GM18909 (cell line): ENCODE measurements around the gene FLT4.

Source experiments
- ATAC-seq: cut with Tn5 transposase; IDR thresholded peaks from one replicate; pipeline ENCODE4 v1.9.1; 2021; ENCODE audit warnings: mild to moderate bottlenecking; ENCODE audit not compliant: unreplicated experiment, poor library complexity

Gene FLT4

DNA sequence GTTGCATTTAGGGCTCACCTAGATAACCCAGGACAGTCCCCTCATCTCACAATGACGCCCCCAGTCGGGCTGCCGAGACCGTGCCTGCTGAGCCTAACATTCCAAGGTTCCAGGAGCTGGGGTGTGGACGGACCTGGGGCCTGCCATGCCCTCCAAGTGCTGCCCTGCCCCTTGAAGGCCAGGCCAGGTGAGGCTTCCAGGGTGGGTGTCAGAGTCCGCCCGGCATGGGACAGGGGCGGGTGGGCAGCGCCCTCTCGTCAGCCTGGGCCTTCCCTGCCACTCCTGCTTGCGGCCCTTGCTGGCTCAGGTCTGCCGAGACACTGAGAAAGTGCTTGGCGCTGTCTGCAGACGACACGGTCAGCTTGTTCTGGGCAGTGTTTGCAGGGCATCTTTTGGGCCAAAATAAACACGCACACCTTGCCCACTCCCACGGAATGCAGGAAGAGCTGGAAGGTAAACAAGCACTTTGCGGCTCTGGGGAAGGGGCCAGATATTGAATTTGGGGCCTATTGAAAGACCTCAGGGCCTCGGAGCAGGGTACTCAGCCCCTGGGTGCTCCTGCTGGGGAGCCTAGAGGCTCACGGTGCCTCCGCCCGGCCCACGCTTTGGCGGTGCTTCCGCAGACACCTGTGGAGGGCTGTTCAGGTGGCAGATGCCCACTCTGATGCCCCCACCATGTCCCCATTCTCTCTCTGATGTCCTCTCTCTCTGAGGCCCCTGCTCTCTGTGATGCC, 53.9 kb downstream of the FLT4 start:
- ATAC-seq, result no peak

DNA sequence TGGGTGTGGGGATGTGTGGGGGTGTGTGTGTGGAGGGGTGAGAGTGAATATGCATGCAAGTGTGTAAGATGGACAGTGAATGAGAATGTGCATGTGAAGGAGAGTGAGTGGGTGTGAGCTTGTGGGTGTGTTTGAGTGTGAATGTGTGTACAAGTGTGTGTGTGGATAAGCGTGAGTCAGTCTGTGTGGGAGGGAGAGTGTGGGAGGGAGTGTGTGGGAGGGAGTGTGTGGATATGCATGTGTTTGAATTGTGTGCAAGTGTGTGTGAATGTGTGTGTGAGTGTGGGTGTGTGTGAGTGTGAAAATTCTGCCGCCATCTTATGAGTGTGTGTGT, 54.4 kb downstream of the FLT4 start:
- ATAC-seq, result no peak

DNA sequence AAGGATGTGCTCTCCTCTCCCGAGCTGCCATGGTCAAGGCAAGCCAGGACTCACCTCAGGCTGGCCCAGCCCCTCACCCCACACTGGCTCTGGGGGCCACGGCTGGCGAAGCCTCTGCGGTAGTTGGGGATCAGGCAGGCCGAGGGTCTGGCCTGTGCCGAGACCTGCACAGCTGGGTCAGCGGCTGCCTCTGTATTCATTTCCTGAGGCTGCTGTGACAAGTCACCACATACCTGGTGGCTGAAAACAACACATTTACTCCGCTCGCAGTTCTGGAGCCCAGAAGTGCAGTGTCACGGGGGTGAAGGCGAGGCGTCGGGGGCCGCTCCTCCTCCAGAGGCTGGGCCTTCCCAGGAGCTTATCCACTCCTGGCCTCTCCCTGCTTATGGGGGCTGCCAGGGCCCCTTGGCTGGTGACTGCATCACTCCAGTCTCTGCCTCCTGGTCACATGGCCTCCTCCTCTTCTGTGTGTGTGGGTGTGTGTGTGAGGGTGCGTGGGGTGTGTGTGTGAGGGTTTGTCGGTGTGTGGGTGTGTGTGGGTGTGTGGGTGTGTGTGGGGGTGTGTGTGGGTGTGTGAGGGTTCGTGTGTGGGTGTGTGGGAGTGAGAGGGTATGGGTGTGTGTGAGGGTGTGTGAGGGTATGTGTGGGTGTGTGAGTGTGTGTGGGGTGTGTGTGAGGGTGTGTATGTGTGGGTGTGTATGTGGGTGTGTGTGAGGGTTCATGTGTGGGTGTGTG, 54.9 kb downstream of the FLT4 start:
- no peak for ATAC-seq

DNA sequence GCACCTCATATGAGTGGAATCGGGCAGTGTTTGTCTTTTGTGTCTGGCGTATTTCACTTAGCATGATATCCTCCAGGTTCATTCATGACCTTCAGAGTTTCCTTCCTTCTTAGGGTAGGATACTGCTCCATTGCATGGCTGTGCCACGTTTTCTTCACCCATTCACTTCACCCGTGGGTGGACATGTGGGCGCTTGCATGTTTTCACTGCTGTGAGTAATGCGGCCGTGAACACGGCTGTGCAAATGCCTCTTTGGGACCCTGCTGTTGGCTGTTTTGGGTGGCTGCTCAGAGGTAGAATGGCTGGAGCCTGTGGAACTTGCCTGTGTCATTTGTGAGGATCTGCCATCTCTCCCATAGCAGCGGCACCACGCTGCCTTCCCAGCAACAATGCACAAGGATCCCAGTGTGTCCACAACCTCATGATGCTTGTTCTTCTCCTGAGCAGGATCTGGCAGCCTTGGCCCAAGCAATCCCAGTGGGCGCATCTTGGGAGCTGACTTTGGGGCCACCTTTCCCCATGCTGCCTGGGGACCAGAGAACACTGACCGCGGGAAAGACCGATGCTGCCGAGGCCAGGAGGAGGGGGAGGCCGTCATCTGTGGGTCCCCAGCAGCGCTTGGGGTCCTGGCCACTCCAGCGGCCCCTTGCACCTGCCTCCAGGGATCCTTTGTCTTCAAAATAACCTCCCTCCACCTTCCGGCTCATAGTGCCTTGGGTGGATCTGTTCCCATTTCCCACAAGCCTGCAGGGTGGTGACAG, 55.8 kb downstream of the FLT4 start:
- no peak for ATAC-seq

DNA sequence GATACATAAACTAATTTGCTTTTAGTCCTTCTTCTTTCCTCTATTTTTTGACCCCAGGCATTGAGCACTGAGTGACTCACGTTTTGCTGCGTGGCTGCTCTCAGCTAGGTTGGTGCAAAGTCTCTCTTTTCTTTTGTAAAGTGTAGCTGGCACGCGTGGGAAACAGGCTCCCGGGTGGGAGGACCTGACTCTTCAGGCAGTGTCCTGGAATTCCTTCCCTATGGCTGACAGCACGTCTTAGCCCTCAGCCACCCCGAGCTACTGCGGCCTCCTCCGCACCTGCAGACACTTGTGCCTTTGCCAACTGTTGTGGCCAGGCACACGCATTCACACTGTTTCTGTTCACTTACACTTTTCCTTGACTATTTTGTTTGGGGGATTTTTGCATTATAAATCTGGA, 57.2 kb downstream of the FLT4 start:
- ATAC-seq, result no peak

DNA sequence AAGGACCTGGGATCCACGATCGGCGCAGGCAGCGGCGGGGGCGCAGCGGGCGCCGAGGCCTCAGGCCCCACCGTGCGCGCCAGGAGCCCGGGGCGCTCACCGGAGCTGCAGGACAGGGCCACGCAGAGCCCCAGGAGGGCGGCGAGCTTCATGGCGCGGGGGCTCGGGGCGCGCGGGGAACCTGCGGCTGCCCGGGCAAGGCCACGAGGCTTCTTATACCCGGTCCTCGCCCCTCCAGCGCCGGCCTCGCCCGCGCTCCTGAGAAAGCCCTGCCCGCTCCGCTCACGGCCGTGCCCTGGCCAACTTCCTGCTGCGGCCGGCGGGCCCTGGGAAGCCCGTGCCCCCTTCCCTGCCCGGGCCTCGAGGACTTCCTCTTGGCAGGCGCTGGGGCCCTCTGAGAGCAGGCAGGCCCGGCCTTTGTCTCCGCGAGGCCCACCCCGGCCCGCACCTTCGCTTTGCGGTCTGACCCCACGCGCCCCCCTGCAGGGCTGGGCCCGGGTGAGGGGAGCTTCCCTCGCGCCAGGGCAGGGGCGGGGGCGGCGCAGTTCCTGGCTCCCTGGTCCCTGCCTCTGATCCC, 58.0 kb downstream of the FLT4 start, which contains the start of gene SCGB3A1:
Gene SCGB3A1 (minus strand): TSS at position 189 of the 577 bp plus-strand sequence. CDS start 37 bp downstream, at position 152.
- no peak for ATAC-seq

DNA sequence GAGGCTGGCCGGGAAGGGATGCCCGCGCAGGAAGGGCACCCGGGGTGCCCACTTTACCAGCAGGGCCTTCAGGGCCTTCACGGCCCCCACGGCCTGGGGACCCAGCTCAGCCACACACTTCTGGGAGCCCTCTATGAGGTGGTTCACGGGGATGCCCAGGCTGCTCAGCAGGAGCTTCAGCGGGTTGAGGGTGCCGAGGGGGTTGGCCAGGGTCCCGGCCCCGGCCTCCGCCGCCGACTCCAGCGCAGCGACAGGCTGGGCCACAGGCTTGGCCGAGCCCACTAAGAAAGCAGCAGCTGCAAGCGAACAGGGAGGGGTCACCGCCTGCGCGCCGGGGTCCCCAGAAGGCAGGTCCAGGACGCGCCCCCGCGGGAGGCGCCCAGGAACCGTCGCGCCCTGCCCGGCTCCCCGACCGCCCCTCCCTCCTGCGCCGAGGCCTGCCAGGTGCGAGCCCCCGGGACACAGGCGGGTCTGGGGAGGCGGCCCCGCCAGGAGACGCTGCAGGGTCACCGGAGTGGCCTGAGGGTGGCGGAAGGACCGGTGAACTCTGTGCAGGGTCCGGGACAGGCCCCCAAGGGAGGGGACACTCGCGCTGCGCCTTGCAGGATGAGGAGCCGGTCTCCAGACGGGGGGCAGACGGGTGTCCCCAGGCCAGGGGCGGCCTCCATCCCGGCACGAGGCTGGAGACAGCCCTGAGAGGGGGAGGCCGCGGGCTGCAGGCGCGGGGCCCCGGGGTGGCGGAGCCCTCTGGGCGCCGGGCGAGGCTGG, 58.7 kb downstream of the FLT4 start:
- no peak for ATAC-seq

DNA sequence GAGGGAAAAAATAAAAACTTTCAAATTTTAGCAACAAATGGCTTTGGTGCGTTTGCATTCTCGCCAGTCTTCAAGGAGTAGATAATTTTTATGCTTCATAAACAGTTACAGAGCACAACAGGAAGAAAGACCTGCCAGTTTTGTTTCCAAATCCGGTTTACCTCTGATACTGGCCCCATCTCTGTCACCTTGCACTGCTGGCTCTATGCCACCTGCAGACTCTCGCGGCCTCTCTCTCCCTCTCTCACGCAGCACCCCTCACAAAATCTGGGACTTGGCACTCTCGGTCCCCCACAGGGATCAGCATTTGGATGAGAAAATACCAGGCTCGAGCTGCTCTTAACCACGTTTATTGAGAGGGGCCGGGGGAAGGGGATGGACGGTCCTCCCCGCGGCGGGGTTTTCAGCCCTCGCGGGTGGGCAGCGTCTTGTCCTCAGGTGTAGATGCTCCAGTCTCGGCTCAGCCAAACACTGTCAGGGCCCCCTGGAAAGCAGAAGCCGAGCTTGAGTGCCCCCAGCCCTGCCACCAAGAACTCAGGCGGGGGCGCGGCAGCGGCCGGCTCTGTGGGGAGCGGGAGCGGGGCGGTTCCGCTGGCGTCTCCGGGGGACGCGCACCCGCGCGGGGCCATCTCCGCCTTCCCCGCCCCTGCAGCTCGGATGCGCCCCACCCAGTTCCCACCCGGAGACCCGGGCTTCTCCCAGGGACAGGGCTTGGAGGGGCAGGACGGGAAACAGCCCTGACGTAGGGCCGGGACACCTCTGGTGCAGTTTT, 59.4 kb downstream of the FLT4 start:
- no peak for ATAC-seq

DNA sequence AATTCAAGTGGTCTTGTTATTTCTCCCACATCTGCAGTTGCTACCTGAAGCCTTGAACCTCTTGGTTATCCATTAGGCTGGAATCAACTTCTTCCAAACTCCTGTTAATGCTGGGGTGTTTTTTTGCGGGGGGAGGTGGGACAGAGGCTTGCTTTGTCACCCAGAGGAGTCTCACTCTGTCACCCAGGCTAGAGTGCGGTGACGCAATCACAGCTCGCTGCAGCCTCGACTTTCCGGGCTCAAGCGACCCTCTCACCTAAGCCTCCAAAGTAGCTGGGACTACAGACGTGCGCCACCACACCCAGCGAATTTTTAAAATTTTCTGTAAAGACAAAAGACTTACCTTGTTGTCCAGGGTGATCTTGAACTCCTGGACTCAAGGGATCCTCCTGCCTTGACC, 62.5 kb downstream of the FLT4 start:
- no peak for ATAC-seq

DNA sequence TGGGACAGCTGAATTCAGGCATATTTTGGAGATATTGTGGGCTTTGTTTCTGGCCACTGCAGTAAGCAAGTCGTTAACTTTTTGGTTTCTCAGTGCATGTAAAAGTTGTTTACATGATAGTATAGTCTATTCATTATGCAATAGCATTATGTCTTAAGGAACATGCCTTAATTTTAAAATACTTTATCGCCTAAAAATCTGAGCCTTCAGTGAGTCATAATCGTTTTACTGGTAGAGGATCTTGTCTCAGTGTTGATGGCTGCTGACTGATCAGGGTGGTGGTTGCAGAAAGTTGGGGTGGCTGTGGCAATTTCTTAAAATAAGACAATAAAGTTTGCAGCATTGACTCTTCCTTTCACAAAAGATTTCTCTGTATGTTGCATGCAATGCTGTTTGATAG, 63.2 kb downstream of the FLT4 start:
- ATAC-seq, result no peak

DNA sequence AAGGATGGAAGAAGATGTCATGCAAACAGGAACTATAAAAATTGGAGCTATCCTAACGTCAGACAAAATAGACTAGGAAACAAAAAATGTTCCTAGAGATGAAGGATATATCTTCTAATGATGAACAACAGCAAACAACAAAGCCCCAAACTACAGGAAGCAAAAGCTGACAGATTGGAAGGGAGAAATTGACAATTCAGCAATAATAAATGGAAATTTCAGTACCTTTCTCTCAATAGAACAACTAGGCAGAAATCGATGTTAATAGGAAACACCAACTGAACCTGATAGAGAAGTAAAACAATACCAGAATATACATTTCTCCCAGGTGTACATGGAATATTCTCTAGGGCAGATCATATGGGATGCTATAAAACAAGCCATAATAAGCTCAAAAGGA, 65.7 kb downstream of the FLT4 start:
- no peak for ATAC-seq

DNA sequence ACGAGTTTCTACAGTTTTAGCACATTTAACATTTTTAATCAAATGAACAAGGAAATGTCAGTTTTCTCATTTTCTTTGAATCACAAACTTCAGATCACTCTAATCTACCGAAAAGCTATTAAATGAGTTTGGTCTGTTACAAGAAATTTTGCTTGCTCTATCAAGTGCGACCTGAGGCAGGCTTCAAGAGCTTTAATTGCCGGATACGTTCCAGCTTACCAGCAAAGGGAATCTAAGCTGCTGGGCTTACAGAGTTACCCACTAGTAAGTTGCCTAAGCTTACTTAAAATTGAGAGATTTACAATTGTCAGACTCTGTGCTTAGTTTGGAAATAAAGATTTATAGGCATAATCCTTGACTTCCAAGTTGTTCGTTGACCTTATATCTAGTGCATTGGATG, 68.7 kb downstream of the FLT4 start:
- no peak for ATAC-seq

DNA sequence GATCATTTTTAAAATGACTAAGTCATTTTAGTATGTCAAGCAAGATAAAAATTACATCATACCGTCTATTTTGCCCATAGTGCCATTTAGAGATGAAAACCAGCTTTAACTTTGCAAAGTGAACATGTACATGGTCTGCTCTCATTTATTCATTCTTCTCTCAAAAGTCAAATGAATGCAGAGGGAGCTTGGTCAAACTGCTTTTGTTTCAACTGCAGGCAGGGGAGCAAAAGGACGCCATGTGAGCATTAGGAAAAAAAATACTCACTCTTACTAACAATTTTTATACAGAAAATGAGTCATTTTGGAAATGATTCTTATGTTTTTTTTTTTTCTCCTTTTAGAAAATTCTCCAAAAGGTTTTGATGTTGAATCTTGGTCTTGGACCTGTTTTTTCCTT, 73.8 kb downstream of the FLT4 start:
- no peak for ATAC-seq

DNA sequence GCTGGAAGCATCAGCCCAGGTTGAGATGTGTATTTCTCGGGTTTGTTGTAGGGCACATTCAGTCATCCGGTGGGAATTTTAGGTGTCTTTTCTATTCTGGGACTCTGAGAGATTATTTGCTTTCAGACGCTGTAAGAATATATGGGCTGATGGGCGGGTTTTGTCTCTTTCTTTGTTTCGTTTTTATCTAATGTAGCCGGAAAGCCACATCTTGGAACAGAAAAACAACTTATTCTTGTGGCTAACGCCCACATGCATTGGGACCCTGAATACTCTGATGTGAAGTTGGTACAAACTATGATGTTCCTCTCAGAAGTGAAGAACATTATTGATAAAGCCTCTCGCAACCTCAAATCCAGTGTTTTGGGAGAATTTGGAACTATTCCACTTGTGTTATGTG, 80.5 kb downstream of the FLT4 start:
- no peak for ATAC-seq

DNA sequence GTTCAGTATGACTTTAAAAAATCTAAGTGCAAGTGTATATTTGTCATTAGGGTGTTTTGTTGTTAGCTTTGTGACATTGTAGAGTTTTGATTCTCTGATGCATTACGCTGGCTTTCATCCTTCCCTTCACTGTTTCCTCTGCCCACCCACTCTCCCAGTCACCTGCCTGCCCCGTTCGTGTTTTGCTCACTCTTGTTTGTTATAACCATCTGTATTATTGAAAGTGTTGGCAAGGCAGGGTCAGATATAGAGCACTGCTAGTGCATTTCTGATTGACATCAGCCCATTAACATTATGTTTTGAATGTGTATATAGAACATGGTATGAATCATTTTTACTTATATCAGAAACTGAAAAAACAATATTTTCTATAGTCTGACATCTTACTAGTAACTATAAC, 85.4 kb downstream of the FLT4 start:
- no peak for ATAC-seq

DNA sequence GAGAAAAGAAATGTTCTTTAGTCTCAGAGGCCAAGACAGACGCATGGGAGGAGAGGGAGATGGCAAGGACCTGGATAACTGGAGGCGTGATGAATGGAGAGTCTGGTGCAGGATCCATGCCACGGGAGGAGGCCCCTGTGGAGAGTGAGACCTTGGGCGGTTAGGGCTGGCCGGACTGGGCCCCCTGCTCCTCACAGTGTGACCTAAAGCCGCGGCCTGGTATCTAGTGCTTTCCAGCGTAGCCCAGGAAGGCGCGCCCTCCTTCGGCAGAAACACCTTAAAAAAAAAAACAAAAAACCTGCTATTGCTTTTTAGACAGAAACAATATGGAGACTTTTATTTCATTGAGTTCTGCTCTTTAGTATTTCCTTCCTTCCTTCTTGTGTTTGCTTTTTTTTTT, 91.2 kb downstream of the FLT4 start:
- ATAC-seq, result no peak

DNA sequence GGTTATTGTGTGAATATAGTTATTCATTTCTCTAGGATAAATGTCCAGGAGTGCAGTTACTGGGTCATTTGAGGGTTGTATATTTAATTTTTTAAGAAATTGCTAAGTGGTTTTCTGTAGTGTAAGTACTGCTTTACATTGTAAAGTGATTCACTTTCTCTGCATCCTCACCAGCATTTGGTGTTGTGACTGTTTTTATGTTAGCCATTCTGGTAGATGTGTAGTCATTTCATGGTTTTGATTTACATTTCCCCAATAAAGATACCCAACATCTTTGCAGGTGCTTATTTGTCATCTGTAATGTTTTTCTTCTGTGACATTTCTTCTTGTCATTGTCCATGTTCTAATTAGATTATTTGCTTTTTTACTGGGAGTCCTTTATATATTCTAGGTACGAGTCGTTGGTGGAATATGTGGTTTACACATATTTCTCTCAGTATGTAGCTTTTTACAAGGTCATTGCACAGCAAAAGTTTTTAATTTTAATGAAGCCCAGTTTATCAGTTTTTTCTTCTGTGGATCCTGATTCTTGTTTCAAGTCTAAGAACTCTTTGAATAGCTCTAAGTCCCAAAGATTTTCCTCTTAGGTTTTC, 92.1 kb downstream of the FLT4 start:
- ATAC-seq, result no peak

DNA sequence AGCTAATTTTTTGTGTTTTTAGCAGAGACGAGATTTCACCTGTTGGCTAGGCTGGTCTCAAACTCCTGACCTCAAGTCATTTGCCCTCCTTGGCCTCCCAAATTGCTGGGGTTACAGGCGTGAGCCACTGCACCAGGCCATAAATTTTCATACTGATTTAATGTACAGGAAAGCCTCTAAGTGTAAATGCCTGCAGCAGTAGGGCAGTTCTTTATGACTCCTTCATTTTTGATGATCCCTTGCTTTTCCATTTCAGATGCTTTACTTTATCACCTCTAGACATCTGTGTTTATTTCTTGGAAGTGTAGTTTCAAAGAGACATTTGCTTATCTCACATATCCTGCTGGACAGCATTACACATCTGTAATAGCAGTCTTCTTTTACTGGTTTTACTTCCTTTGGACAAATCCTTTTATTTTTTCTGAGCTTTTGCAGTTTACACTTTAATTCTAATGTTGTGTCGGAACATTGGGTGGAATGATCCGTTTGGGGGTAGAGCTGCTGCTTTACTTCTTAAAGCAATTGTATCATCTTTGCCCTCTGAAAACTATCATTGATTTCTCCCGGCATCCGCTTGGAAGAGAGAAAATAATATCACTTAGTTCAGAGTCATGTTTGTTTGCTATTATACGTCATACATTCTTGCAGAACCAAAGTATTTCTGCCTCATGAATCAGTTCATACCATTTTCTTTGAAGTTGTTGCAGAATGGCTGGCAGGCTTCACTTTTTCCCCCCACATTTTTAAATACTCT, 94.1 kb downstream of the FLT4 start:
- ATAC-seq, result no peak
